Dermis microvascular lymphatic vessel endothelial cell (primary cell): ENCODE results near the gene FAM124B. TPM values are rescaled to one million over a fixed set of nuclear protein-coding genes. Genes with fewer than 3 reads are reported as not detected.

ENCODE experiments used
- DNase-seq, 2 donors: peaks; one replicate each; pipeline versions ENCODE4 v3.0.0 to v3.0.0-alpha.2; 2010; ENCODE audit warnings: low read depth in 2 of 2
- total RNA-seq: library from RNA; depleted of rRNA; stranded (reverse); fragments of >200 nt; gene quantifications from 2 replicates; pipeline ENCODE4 v1.2.1, GENCODE V29; 2014

Gene FAM124B, protein sequence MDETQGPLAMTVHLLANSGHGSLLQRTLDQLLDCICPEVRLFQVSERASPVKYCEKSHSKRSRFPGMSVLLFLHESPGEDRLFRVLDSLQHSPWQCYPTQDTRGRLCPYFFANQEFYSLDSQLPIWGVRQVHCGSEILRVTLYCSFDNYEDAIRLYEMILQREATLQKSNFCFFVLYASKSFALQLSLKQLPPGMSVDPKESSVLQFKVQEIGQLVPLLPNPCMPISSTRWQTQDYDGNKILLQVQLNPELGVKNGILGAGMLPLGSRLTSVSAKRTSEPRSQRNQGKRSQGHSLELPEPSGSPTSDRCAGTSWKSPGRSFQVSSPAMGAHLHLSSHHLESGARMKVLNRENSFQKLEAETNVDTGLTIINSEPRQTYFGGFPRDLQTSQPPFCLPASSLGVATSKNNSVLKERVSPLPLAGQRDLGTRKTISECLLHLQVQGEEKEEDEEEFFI
- total RNA-seq = 26.6 and 48.8 TPM in 2 replicates

DNA sequence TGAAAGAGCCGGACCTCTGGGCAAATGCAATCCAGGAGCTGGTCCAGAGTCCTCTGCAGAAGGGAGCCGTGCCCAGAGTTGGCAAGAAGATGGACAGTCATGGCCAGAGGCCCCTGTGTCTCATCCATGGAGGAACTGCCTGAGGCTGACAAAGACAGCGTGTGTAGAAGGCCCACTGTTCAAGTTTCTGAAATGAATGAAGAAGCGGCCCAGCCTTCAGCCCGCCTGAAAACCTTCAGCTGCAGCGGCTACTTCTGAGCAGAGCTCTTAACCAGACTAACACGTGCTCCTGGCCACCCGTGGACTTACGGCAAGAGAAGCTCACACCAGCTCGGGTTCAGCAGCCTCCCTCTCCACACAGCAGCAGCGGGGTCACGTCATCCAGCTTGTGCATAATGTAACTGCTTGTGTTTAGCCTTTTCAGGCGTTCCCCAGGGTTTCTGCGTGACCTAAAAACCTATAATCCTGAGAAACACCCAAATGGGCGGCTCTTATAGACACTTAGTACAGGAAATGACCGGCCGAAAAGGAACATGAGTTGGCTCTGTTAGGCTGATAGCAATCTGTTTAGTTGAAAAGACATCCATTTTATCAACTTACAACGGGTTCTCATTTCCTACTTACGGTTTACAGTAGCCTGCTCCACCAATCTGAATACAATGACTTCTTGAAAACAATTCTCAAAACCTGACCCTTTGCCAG, at the start of gene FAM124B:
FAM124B (minus strand) TSS at position 467 of the 702 bp plus-strand sequence; CDS start at position 128, 339 bp downstream.
- DNase-seq = peak; percentile 61 to 99

DNA sequence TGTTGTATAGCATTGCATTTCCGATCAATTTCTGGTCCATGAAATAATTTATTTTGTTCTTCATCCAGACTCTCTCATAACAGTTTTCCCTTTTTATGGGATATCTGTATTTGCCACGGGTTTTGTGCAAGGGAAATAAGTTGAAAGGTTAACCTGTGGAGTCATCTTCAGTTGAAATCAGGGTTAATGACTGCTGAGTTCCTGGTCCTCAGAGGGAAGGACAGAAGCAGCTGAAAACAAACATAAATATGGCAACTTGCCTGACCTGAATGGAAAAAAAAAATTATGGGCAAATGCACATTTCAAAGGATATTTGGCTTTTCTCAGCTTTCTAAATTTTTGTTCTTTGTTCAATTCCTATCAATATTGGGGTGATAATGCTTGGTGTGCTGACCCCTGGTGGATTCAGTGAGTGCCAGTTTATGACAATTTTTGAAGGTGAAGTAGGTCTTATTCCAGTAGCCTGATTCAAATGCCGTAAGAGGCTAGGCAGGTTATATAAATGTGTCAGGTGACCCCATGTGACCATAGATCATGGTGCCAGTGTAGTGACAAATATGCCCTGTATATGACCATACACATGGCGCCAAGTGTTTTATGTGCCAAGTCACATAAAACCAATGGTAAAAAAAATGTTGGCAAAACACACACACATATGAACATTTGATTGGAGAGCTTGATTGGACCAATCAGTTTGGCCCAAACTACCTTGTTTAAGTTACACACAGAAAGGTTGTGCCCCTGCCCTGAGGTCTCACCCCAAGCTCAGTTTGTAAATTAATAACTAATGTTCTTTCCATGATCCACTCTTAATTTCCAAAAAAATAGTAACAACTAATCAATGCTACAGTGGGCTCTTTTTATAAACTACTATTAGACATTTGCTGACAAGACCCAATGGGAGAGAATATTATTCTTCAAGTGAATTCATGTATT, 47.6 kb upstream of the FAM124B start:
- DNase-seq = peak; percentile 31 to 76

DNA sequence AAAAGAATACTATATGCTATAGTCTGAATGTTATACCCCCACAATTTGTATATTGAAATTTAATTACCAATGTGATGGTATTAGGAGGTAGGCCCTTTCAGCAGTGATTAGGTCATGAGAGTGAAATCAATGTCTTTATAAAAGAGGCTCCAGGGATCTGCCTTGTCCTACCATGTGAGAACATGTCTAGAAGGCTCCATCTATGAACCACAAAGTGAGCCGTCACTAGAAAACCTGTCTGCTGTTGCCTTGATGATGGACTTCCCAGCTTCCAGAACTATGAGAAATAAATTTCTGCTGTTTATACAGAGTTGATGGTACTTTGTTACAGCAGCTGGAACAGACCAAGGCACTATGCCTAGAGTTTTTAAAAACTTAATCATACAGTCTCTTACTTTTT, 46.3 kb upstream of the FAM124B start:
- DNase-seq = no peak

DNA sequence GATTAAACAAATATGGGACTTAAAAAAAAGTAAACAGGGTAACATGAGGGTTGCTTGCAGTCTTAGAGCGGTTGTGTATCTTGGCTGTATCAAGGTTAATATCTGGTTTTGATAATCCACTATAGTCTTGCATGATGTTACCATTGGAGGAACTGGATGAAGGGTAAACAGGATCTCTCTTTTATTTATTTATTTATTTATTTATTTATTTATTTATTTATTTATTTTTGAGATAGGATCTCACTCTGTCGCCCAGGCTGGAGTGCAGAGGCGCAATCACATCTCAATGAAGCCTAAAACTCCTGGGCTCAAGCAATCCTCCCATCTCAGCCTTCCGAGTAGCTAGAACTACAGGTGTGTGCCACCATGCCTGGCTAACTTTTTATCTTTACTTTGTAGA, 42.9 kb upstream of the FAM124B start:
- no peak for DNase-seq

DNA sequence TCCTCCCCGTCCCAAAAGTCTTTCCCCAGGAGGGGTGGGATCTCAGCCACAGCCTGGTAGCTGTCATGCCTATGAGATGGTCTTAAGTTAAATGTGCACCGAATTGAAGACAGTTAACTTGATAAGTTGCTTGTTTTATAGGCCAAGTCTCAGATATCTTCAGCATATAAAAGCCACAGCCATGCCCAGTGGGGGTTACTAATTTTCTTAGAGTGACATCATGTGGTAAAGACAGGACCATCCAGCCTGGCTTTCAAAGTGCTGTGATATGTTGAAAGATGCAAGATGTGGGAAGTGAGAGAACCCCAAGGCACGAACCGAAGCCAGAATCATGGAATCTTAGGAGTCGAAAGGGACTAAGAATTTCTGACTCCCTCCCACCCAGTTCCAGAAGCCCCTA, 42.1 kb upstream of the FAM124B start:
- peak in 1 of 2 donors; percentile 3 for DNase-seq

DNA sequence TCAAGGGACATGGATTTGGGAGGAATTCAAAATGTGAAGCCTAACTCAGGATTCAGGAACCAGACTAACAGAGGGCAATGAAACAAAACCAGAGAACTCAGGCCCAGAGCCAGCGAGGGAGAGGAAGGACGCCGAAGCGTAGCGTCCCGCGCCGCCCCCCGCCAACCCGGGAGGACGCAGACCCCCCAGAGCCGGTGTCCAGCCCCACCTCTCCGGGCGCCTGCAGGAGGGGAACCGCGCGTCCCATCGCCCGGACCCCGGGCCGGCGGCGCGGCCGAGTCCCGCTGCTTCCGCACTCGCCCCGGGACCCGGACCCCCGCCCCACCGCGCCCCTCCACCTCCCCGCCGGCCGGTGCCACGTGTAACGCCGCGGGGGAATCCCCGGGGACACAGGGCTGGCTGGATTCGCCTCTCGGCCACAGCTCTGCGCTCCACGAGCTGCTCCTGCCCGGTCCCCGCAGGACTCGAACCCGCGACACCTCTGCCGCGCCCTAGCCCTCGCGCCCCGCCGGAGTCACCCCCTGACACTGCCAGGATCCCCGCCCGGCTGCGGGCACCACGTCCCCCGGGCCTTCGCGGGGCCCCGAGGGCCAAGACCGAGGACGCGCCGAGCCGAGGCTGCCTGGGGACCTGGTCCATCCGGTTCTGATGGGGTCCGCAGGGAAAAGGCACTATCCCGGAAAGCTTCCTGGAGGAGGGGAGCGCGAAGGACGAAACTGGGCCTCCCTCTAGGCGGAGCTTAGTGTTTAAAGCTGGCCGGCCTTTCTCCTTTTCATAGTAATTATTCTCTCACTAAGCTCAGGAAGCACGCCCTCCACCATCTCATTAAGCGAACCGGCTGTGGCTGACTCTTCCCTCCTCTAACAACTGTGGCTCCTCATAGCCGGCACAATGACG, 40.4 kb upstream of the FAM124B start:
- DNase-seq = peak in 1 of 2 donors; percentile 57

DNA sequence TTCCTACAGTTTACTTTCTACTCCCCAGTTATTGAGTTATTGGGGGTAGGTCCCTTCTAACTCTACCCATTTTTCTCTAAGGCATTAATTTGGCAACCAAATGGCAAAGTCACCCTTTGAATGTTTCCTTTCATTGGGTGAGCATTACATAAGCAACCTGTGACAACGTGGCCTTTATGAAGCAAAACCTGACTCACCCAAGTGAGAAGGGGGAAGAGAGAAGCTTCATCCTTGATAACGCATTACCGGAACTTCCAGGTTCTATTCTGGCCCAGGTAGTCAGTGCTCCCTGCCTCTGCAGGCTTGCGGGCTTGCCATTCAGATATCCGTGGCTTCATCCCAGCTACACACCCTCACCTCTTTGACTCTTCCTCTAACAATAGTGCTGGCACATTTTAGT, 39.1 kb upstream of the FAM124B start:
- DNase-seq = no peak

DNA sequence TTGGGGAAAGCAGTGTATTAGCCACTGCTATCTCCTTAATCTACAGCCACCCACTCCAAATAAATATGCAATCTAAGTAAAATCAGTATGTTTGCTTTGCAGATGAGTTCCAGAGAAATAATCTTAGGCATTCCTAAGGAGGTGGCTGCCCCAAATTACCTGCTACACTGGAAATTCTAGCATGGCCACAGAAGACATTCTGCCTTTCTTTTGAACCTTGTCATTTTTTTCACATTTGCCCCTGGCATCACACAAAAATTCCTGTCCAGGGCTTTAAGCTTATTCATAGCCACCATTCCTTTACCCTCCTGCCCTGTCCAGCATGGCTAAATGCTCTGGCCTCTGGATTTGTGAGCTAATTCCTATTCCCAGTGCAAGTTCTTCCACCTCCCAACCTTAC, 36.8 kb upstream of the FAM124B start:
- no peak for DNase-seq

DNA sequence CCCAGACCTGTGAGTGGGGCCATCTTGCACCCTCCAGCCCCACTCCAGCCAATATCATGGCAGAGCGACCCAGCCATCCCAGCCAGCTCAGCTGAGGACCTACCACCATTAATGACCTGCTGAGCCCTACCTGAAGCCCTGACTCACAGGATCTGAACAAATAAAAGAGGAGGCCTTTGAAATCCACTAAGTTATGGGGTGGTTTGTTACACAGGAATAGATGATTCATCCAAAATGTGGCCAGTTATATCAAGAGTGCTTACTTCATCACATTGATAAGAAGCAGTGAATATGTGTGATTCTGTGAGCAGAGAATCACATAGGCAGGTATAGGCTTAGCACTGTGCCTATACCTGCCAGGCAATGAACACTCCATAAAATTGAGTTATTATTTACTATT, 34.7 kb upstream of the FAM124B start:
- peak in 1 of 2 donors; percentile 34 for DNase-seq

DNA sequence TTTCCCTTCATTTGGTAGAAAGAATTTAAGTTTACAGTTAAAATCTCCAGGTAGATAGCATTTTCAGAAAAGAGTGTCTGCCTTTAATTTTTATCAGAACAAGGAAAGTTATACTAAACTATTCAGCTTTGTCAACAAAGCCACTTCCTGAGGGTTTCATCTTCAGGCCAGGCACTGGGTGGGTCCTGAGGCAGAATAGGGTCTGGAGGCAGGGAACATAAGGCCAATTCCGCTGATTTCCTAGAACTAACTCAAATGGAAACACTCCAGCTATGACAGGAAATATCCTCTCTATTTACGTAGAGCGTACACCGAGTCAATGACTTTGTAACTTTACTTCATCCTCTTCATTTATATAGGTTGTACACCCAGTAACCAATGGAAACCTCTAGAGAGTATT, 32.7 kb upstream of the FAM124B start:
- no peak for DNase-seq

DNA sequence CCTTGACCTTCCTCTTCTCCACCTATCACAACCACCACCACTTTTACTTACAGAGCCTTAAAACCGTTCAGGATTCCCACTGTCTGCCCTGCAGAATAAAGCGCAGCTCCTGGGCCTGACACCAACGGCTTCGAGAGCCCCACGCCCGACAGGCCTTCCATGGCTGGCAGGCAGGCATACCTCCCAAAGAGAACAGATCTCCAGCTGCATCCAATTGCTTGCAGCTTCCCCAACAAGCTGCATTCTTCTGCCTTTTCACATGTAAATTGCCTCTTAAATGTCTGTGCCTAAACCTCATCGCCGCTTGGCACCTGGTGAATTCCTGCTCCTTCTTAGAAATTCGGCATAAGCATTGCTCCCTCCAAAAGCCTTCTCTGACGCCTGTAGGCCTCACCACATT, 31.5 kb upstream of the FAM124B start:
- DNase-seq = no peak

DNA sequence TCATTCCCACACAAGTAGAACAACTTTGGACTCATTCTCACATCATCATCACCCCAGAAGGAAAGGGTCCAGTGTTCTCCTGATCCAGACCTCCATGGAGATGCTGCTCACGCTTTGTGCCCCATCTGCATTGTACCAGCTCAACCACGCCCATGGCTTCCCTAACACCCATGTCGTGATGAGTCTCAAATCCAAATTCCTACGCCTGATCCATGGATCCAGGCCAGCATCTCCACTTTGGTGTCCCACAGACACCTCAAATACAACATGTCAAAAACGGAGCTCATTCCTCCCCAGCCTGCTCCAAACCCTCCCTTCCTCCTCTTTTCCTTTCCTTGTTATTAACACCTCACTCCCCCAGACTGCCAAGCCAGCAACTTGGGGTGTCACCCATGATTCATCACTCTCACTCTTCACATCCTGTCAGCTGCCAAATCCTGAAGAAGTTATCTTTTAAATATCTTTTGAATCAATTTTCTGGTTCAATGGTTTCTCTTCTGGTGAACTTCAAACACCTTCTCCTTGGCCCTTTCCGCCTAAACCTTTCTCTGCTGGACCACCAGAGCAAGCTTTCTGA, 30.2 kb upstream of the FAM124B start:
- no peak for DNase-seq

DNA sequence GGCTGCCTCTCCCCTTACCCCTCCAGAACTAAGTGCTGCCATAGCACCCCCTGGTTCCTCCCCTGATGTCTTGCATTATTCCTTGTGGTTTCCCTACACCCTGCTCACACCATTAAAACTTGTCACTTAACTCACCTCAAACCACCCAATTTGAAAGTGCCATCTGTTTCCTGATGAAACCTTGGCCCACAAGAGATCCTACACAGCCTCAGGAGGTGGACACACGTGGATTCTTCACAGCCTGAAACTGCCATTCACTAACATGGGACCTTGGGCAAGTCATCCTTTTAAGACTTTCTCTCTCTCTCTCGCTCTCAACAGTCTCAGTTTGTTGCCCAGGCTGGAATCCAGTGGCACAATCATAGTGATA, 27.5 kb upstream of the FAM124B start:
- DNase-seq = no peak

DNA sequence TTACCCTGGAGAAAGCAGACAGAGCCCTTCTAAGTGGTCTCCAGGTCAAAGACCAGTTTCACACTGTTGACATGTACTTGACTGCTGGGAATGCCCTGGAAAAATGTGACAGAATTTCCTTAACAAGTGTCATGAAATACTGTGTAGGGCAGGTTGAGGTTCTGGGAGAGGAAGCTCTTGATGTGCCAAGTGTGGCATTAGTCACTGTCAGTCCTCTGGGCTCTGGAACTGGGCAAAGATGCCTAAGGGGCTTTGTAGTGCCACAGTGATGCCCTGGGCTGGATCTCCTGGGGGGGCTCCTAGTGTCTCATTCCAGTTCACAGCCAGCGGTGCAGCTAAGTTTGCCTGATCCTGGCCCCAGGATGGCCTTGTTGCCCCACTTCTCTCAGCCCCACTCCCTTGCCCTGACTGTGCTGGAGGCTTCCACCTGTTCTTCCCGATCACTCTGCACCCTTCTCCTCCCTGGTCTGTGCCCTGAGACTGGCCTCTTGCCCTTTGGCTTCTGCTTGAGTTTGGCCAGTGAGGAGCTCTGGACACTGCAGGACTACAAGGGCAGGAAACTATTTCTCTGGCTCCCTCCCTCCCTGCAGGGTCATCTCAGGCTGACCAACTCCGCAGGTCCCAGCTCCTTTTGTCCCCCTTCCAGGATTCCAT, 27.0 kb upstream of the FAM124B start:
- DNase-seq = no peak

DNA sequence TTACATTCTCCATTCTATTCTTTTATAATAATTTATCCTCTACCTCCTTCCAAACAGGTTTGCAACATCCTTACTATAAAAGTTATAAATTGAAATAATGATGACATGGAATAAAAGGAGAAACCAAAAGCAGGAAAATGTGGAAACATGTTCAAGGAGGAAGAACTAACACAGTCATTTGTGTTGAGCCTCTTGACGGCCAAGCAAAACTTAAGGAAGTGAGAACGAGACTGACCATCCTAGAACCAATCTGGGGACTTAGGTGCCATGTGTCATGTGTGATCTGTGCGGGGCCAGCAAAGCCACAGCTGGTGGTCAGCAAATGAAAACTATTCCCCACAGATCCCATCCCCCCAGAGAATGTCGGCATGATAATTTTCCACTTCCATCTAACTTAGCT, 25.6 kb upstream of the FAM124B start:
- DNase-seq = no peak

DNA sequence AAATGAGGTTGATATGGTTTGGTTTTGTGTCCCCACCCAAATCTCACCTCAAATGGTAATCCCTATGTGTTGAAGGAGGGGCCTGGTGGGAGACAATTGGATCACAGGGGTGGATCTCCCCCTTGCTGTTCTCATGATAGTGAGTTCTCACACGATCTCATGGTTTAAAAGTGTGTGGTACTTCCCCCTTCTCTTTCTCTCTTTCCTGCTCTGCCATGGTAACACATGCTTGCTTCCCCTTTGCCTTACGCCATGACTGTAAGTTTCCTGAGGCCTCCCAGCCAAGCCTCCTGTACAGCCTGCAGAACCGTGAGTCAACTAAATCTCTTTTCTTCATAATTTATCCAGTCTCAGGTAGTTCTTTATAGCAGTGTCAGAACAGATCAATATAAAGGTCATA, 24.7 kb upstream of the FAM124B start:
- no peak for DNase-seq

DNA sequence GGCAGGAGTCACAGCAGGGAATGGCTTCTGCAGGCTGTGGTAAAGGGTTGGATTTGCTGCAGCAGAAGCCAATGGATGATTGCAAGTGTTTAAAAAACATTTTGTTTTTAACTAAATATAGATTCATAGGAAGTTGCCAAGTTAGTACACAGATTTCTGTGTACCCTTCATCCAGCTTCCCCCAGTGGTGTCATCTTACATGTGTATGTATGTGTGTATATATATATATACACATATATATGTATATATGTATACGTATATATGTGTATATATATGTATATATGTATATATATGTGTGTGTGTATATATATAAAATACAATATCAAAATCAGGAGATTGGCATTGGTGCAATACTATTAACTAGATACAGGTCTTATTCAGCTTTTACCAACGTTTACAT, 19.2 kb upstream of the FAM124B start:
- no peak for DNase-seq

DNA sequence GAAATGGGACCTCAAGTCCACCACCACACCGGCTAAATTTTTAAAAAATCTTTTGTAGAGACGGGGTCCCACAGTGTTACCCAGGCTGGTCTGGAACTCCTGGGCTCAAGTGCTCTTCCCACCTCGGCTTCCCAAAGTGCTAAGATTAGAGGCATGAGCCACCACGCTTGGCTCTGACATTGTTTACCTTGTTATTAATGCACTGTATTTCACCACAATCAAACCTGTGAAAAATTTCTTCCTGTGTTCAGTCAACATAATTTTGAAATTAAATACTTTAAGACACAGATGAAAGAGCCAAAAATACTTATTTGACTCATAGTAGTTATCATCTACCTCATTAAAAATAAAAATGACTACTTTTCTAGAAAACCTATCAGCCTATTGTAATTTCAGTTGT, 16.0 kb upstream of the FAM124B start:
- DNase-seq = peak in 1 of 2 donors; percentile 40

DNA sequence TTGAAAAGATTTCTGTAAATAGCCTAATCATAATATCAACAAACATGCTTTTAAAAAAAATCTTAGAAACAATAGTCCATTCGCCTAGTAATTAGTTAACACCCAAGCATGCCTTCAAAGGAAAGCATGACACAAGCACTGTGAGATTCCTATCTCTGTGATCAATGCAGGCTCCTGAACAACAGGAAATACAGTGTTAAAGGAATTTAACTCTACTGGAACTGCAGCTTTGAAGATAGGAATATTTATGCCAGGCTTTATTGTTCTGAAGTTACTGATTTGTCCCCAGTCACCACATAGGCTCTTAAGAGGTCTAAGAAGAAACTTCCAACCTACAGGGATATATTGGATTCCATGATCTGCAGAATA, 15.4 kb upstream of the FAM124B start:
- DNase-seq = peak; percentile 27 to 91
